Dermis microvascular lymphatic vessel endothelial cell (primary cell): ENCODE results near the gene HS3ST2. TPM values are rescaled to one million over a fixed set of nuclear protein-coding genes. Genes with fewer than 3 reads are reported as not detected.
"Not testable (repeated sequence)": the region's sequence is repeated elsewhere in the genome, so short reads cannot be mapped to it uniquely, and the experiment has no call there.

ENCODE experiments used
- DNase-seq, 2 donors: peaks; one replicate each; pipeline versions ENCODE4 v3.0.0 to v3.0.0-alpha.2; 2010; ENCODE audit warnings: low read depth in 2 of 2
- total RNA-seq: library from RNA; depleted of rRNA; stranded (reverse); fragments of >200 nt; gene quantifications from 2 replicates; pipeline ENCODE4 v1.2.1, GENCODE V29; 2014

The HS3ST2 gene
- total RNA-seq, 1 donor from 2014 or later = 0.13 TPM

GRCh38 chr16:22813223-22813947, 577 bp upstream of the HS3ST2 start:
- peak; percentile 21 to 59 for DNase-seq

GRCh38 chr16:22814711-22815105, 746 bp downstream of the HS3ST2 start:
- DNase-seq = no peak

- no peak for DNase-seq
Observed at GRCh38 chr16:22815863-22816262, 1.9 kb downstream of the HS3ST2 start.

- DNase-seq = no peak
Observed at GRCh38 chr16:22816475-22816874, 2.5 kb downstream of the HS3ST2 start.

GRCh38 chr16:22818736-22819135, 4.8 kb downstream of the HS3ST2 start:
- DNase-seq = not testable (repeated sequence)

GRCh38 chr16:22838681-22839080, 24.7 kb downstream of the HS3ST2 start:
- no peak for DNase-seq

- DNase-seq = not testable (repeated sequence)
Observed at GRCh38 chr16:22842031-22842430, 28.1 kb downstream of the HS3ST2 start.

- no peak for DNase-seq
Observed at GRCh38 chr16:22843122-22843521, 29.2 kb downstream of the HS3ST2 start.

- no peak for DNase-seq
Observed at GRCh38 chr16:22843856-22844255, 29.9 kb downstream of the HS3ST2 start.

GRCh38 chr16:22844416-22844815, 30.5 kb downstream of the HS3ST2 start:
- DNase-seq = no peak

- DNase-seq = no peak
Observed at GRCh38 chr16:22847100-22847499, 33.1 kb downstream of the HS3ST2 start.

GRCh38 chr16:22847690-22848089, 33.7 kb downstream of the HS3ST2 start:
- DNase-seq = no peak

GRCh38 chr16:22848451-22848850, 34.5 kb downstream of the HS3ST2 start:
- DNase-seq = no peak

- no peak for DNase-seq
Observed at GRCh38 chr16:22849517-22849916, 35.6 kb downstream of the HS3ST2 start.

GRCh38 chr16:22855231-22855630, 41.3 kb downstream of the HS3ST2 start:
- DNase-seq = no peak

- peak in 1 of 2 donors; percentile 61 for DNase-seq
Observed at GRCh38 chr16:22857296-22858025, 43.5 kb downstream of the HS3ST2 start.

- DNase-seq = no peak
Observed at GRCh38 chr16:22859925-22860324, 46.0 kb downstream of the HS3ST2 start.

- no peak for DNase-seq
Observed at GRCh38 chr16:22861580-22861979, 47.6 kb downstream of the HS3ST2 start.

- no peak for DNase-seq
Observed at GRCh38 chr16:22862046-22862445, 48.1 kb downstream of the HS3ST2 start.

- no peak for DNase-seq
Observed at GRCh38 chr16:22864375-22864774, 50.4 kb downstream of the HS3ST2 start.

GRCh38 chr16:22868593-22869224, 54.7 kb downstream of the HS3ST2 start:
- no peak for DNase-seq

GRCh38 chr16:22871861-22872260, 57.9 kb downstream of the HS3ST2 start:
- no peak for DNase-seq

GRCh38 chr16:22874394-22874793, 60.4 kb downstream of the HS3ST2 start:
- DNase-seq = no peak
